B cell (primary cell): Measurements from ENCODE around the gene SRRD. TPM values are rescaled to one million over a fixed set of nuclear protein-coding genes. Genes with fewer than 3 reads are reported as not detected.

Experiments used
- ATAC-seq: fragments of 200-7000 bp; cut with Tn5 transposase; one replicate; pipeline ENCODE4 v1.10.0; 2021; ENCODE audit warnings: low read depth, mild to moderate bottlenecking, moderate number of reproducible peaks, moderate library complexity
- CTCF ChIA-PET: fragments of 350-600 bp; sonication (Branson Sonifier 250); formaldehyde crosslinking; loops from one replicate; lab custom pipeline; 2021; ENCODE audit warnings: antibody characterized with exemption, inconsistent platforms; lab: Charles Lee
- POLR2A ChIA-PET: fragments of 350-600 bp; sonication (Branson Sonifier 250); formaldehyde crosslinking; loops from one replicate; lab custom pipeline; 2021; ENCODE audit warnings: antibody characterized with exemption; lab: Charles Lee
- DNase-seq: peaks from one replicate; pipeline ENCODE4 v3.0.0; 2013
- H2AFZ ChIP-seq: 2 replicates; pipeline ENCODE4 v1.6.1; 2012; ENCODE audit warnings: mild to moderate bottlenecking, low read depth, low read length; ENCODE audit not compliant: insufficient read depth, poor library complexity, severe bottlenecking
- H3K27ac ChIP-seq, 2 donors: 1 replicate in 1 of 2; 2 replicates in 1 of 2; pipeline ENCODE4 v1.5.1; 2012 to 2013; ENCODE audit warnings: low read length in 2 of 2, mild to moderate bottlenecking in 2 of 2, moderate library complexity in 1 of 2
- H3K27me3 ChIP-seq, 4 experiments: fragments of 200-600 bp in 1 of 4; sonication (generic) in 1 of 4; replicated peaks in 1 of 4; 1 replicate in 2 of 4; 2 replicates in 2 of 4; pipeline versions ENCODE4 v1.6.1 to v1.7.0; 2013 to 2016; ENCODE audit warnings: low read length in 3 of 4, mild to moderate bottlenecking in 2 of 4, mixed read lengths in 1 of 4, moderate library complexity in 1 of 4; ENCODE audit not compliant: insufficient read depth in 4 of 4, control insufficient read depth in 3 of 4; ENCODE audit errors: control extremely low read depth in 1 of 4
- H3K36me3 ChIP-seq, 2 experiments: replicated peaks in 1 of 2; 1 replicate in 1 of 2; 2 replicates in 1 of 2; pipeline versions ENCODE4 v1.6.1 to v1.7.1; 2013; ENCODE audit warnings: low read length in 1 of 2; ENCODE audit not compliant: insufficient read depth in 2 of 2, control insufficient read depth in 1 of 2; ENCODE audit errors: control extremely low read depth in 1 of 2, extremely low read depth in 1 of 2
- H3K4me1 ChIP-seq, 2 donors: fragments of 200-600 bp in 1 of 2; sonication (generic) in 1 of 2; 1 replicate in 1 of 2; 2 replicates in 1 of 2; pipeline versions ENCODE4 v1.5.1 to v1.6.1; 2013 to 2017; ENCODE audit warnings: low read length in 2 of 2; ENCODE audit not compliant: control insufficient read depth in 2 of 2, insufficient read depth in 2 of 2
- H3K4me2 ChIP-seq: replicated peaks from 2 replicates; pipeline ENCODE3; 2012; ENCODE audit warnings: mild to moderate bottlenecking, low read depth, low read length; ENCODE audit not compliant: poor library complexity, severe bottlenecking
- H3K4me3 ChIP-seq, 5 experiments: fragments of 200-600 bp in 1 of 5; sonication (generic) in 1 of 5; 1 replicate in 3 of 5; 2 replicates in 2 of 5; pipeline versions ENCODE4 v1.5.1 to v1.7.0; 2011 to 2016; ENCODE audit warnings: low read length in 4 of 5, mild to moderate bottlenecking in 4 of 5, low read depth in 2 of 5, control low read depth in 1 of 5, moderate library complexity in 1 of 5; ENCODE audit not compliant: insufficient read depth in 1 of 5; ENCODE audit errors: control extremely low read depth in 1 of 5, extremely low read depth in 1 of 5
- H3K79me2 ChIP-seq: fragments of 200-600 bp; sonication (generic); one replicate; pipeline ENCODE4 v1.6.0; 2016; ENCODE audit warnings: low read length; ENCODE audit not compliant: control insufficient read depth, insufficient read depth
- H3K9ac ChIP-seq: fragments of 200-600 bp; sonication (generic); 2 replicates; pipeline ENCODE4 v1.6.1; 2017; ENCODE audit warnings: mild to moderate bottlenecking, low read length, moderate library complexity
- H3K9me3 ChIP-seq, 3 donors: one replicate each; pipeline versions ENCODE4 v1.6.1 to v1.7.1; 2013; ENCODE audit warnings: low read length in 2 of 3; ENCODE audit not compliant: control insufficient read depth in 2 of 3, insufficient read depth in 1 of 3; ENCODE audit errors: control extremely low read depth in 1 of 3
- H4K20me1 ChIP-seq: 2 replicates; pipeline ENCODE4 v1.6.0; 2012; ENCODE audit warnings: mild to moderate bottlenecking, low read length; ENCODE audit not compliant: insufficient read depth, control insufficient read depth, poor library complexity, severe bottlenecking
- H3K27ac Mint-ChIP-seq: one replicate; pipeline ENCODE4 v1.8.0; 2021; ENCODE audit warnings: mixed read lengths
- H3K27me3 Mint-ChIP-seq: one replicate; pipeline ENCODE4 v1.8.0; 2021; ENCODE audit warnings: mixed read lengths
- H3K4me1 Mint-ChIP-seq: one replicate; pipeline ENCODE4 v1.8.0; 2021; ENCODE audit warnings: mixed read lengths
- H3K4me3 Mint-ChIP-seq: one replicate; pipeline ENCODE4 v1.8.0; 2021; ENCODE audit warnings: mixed read lengths
- H3K9me3 Mint-ChIP-seq: one replicate; pipeline ENCODE4 v1.8.0; 2022; ENCODE audit warnings: mixed read lengths; ENCODE audit not compliant: insufficient read depth
- CTCF ChIP-seq: fragments of 200-600 bp; IDR thresholded peaks from one replicate; pipeline ENCODE4 v1.8.0; 2022; ENCODE audit warnings: antibody characterized with exemption, mild to moderate bottlenecking
- EZH2 ChIP-seq: IDR thresholded peaks from 2 replicates; pipeline ENCODE4 v1.6.1; 2012; ENCODE audit warnings: borderline replicate concordance, low read depth, mild to moderate bottlenecking, moderate library complexity, low read length; ENCODE audit not compliant: insufficient read depth, poor library complexity, severe bottlenecking
- WGBS: methylation state at CpG from one replicate; pipeline ENCODE4 v1.1.5; 2013; ENCODE audit warnings: missing lambda C conversion rate; ENCODE audit not compliant: insufficient coverage; 5-methylcytosine and 5-hydroxymethylcytosine counted together
- intact Hi-C: fragments of 100-400 bp; cut with micrococcal nuclease; formaldehyde crosslinking; loops from one replicate; pipeline ENCODE4 v1.10.0; 2022
- polyA plus RNA-seq: library from polyadenylated mRNA; depleted of rRNA; stranded (reverse); fragments of >200 nt; gene quantifications from 2 replicates; pipeline ENCODE4 v1.2.3, GENCODE V29; 2012
- total RNA-seq, 2 donors: library from RNA; stranded (reverse); fragments of 120-200 nt in 1 of 2; gene quantifications; 1 replicate in 1 of 2; 2 replicates in 1 of 2; pipeline versions ENCODE4 v1.2.3 to v1.2.4, GENCODE V29; 2013 to 2022

SRRD gene
- total and polyA plus RNA-seq, 2 donors (not counting 1 experiment from before 2014, with no cell fraction given), result 7.8 to 19.2 TPM

GRCh38 chr22:26439559-26439958 lies 44.1 kb upstream of the SRRD start:
- peaks cover 62% of the 10 kb centered on the region for H3K79me2 ChIP-seq
- ATAC-seq, result no peak
- H3K4me1 Mint-ChIP-seq, result peaks cover 26% of the 10 kb centered on the region
- no peak overlapping the region for H3K27ac Mint-ChIP-seq
- no peak overlapping the region for H2AFZ ChIP-seq
- H3K4me3 ChIP-seq, result no peak overlapping the region
- TF ChIP-seq EZH2 (no peak), CTCF (no peak)
- peaks cover 8 to 49% of the 10 kb centered on the region in 2 experiments for H3K36me3 ChIP-seq
- H3K9me3 ChIP-seq, result no peaks in the 10 kb centered on the region
- POLR2A ChIA-PET, result no interaction called here
- no peak for DNase-seq
- peaks cover 0 to 3% of the 10 kb centered on the region in 2 donors for H3K4me1 ChIP-seq
- H4K20me1 ChIP-seq, result peaks cover 22% of the 10 kb centered on the region
- CTCF ChIA-PET, result no interaction called here
- intact Hi-C loops, result no loop called here
- no peak overlapping the region for H3K27ac ChIP-seq
- H3K9ac ChIP-seq, result no peak overlapping the region
- H3K9me3 Mint-ChIP-seq, result no peaks in the 10 kb centered on the region
- no peak overlapping the region for H3K4me2 ChIP-seq
- H3K4me3 Mint-ChIP-seq, result no peak overlapping the region
- H3K27me3 Mint-ChIP-seq, result no peaks in the 10 kb centered on the region
- no peaks in the 10 kb centered on the region for H3K27me3 ChIP-seq
- no CpG with 5 or more reads among the region's 3 CpGs for WGBS

- no peak overlapping the region for H3K4me3 ChIP-seq
- Mint-ChIP-seq H3K27ac (peak overlapping the region; percentile 41), H3K4me1 (peaks cover 10% of the 10 kb centered on the region), H3K4me3 (no peak overlapping the region), H3K27me3 (no peaks in the 10 kb centered on the region), H3K9me3 (no peaks in the 10 kb centered on the region)
- no peak overlapping the region for H2AFZ ChIP-seq
- H3K9ac ChIP-seq, result no peak overlapping the region
- H3K27ac ChIP-seq, result no peak overlapping the region
- ATAC-seq, result no peak
- no peak overlapping the region for H3K4me2 ChIP-seq
- peaks cover 11% of the 10 kb centered on the region for H4K20me1 ChIP-seq
- POLR2A ChIA-PET, result interaction anchor here (0.6 kb wide), 1 partner anchor 369 kb away, joined by 6 read pairs; no protein-coding TSS in a partner anchor
- CTCF ChIA-PET, result interaction anchor here (0.9 to 1.0 kb wide), 2 partner anchors 18 to 47 kb away, joined by 3 read pairs; no protein-coding TSS in a partner anchor
- WGBS, result 100% methylated on average over 1 of the region's 4 CpGs
- no peaks in the 10 kb centered on the region for H3K9me3 ChIP-seq
- H3K4me1 ChIP-seq, result no peaks in the 10 kb centered on the region
- peaks cover 35% of the 10 kb centered on the region for H3K79me2 ChIP-seq
- TF ChIP-seq CTCF, result no peak
- intact Hi-C loops, result no loop called here
- no peaks in the 10 kb centered on the region for H3K27me3 ChIP-seq
- peaks cover 2 to 29% of the 10 kb centered on the region in 2 experiments for H3K36me3 ChIP-seq
- DNase-seq, result no peak
Observed at GRCh38 chr22:26442086-26442756, 41.5 kb upstream of the SRRD start.
